ENCODE data around the gene ALKBH7.

DNA sequence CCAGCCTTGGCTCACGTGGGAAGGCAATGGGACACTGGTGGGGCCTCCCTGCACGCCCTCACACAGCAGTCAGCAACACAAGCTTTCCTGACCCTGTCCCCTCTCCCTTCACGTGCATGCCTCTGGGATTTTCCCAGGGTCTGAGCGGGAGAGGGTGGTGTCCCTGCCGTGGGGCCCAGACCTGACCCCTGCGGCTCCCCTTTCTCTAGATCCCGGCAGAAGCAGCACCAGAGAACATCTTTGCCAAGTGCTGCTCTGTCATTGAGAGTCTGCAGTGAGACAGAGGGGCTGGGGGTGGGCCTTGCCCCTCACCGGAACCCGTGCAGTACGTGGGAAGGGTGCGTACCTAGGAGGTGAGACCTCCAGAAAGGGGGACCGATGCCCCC is 39.5 kb downstream of the ALKBH7 start:
- no peak for TF ChIP-seq CREB1 (CRISPR knock-in tag; IDR thresholded peaks at IDR 0.05; ENCODE audit: low read depth)
- TF ChIP-seq, protein P1, sequence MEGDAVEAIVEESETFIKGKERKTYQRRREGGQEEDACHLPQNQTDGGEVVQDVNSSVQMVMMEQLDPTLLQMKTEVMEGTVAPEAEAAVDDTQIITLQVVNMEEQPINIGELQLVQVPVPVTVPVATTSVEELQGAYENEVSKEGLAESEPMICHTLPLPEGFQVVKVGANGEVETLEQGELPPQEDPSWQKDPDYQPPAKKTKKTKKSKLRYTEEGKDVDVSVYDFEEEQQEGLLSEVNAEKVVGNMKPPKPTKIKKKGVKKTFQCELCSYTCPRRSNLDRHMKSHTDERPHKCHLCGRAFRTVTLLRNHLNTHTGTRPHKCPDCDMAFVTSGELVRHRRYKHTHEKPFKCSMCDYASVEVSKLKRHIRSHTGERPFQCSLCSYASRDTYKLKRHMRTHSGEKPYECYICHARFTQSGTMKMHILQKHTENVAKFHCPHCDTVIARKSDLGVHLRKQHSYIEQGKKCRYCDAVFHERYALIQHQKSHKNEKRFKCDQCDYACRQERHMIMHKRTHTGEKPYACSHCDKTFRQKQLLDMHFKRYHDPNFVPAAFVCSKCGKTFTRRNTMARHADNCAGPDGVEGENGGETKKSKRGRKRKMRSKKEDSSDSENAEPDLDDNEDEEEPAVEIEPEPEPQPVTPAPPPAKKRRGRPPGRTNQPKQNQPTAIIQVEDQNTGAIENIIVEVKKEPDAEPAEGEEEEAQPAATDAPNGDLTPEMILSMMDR (conservative IDR thresholded peaks at IDR 0.05; ENCODE audit: low read depth in 2 of 2), result no peak
- no peak for TF ChIP-seq POLR2AphosphoS5 (IDR thresholded peaks at IDR 0.05; ENCODE audit: low read depth)
- TF ChIP-seq EZH2phosphoT487 (IDR thresholded peaks at IDR 0.05; ENCODE audit: unreplicated experiment), result no peak
- TF ChIP-seq EZH2 (IDR thresholded peaks at IDR 0.05; ENCODE audit: low read depth, unreplicated experiment), result no peak
- TF ChIP-seq, protein P2, sequence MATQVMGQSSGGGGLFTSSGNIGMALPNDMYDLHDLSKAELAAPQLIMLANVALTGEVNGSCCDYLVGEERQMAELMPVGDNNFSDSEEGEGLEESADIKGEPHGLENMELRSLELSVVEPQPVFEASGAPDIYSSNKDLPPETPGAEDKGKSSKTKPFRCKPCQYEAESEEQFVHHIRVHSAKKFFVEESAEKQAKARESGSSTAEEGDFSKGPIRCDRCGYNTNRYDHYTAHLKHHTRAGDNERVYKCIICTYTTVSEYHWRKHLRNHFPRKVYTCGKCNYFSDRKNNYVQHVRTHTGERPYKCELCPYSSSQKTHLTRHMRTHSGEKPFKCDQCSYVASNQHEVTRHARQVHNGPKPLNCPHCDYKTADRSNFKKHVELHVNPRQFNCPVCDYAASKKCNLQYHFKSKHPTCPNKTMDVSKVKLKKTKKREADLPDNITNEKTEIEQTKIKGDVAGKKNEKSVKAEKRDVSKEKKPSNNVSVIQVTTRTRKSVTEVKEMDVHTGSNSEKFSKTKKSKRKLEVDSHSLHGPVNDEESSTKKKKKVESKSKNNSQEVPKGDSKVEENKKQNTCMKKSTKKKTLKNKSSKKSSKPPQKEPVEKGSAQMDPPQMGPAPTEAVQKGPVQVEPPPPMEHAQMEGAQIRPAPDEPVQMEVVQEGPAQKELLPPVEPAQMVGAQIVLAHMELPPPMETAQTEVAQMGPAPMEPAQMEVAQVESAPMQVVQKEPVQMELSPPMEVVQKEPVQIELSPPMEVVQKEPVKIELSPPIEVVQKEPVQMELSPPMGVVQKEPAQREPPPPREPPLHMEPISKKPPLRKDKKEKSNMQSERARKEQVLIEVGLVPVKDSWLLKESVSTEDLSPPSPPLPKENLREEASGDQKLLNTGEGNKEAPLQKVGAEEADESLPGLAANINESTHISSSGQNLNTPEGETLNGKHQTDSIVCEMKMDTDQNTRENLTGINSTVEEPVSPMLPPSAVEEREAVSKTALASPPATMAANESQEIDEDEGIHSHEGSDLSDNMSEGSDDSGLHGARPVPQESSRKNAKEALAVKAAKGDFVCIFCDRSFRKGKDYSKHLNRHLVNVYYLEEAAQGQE (IDR thresholded peaks at IDR 0.05; ENCODE audit: unreplicated experiment), result no peak
- TF ChIP-seq JUNB (IDR thresholded peaks at IDR 0.05; ENCODE audit: unreplicated experiment), result no peak
- TF ChIP-seq ZNF331 (CRISPR knock-in tag; IDR thresholded peaks at IDR 0.05; ENCODE audit: low read depth), result no peak
